Measurements from ENCODE around the gene SORT1.

SORT1 gene

DNA sequence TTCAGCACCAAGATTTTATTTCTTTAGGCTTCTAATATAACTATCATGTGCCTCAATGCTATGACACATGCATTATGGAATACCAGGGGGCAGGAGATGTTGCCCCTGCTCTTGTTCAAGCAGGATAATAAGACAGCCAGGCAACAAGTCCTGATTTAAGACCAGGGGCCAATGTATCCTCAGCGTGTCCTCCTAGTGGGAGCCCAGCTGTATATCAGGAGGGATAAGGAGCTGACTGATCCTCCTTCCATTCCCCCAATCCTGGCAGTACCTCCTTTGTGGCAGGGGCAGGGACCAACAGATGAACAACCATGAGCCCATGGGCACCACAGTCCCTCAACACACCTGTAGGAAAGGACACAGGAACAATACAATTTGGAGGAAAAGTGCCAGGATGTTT, 29.3 kb downstream of the SORT1 start:
- Histone ChIP-seq H3K4me3 (ENCODE audit: insufficient read depth, low read length, poor library complexity, severe bottlenecking) (no peak overlapping the region), H3F3A (ENCODE audit: insufficient read depth) (no peaks in the 10 kb centered on the region), H3K9me3 (ENCODE audit: insufficient read depth, low read length) (no peaks in the 10 kb centered on the region), H3K36me3 (ENCODE audit: low read length) (no peaks in the 10 kb centered on the region), H3K4me2 (ENCODE audit: low read depth, low read length, poor library complexity, severe bottlenecking) (no peak overlapping the region), H3K9me2 (replicated peaks; ENCODE audit: insufficient read depth, low read length) (no peaks in the 10 kb centered on the region), H3K79me2 (ENCODE audit: insufficient read depth, low read length) (no peaks in the 10 kb centered on the region), H4K20me1 (ENCODE audit: low read depth, low read length) (no peaks in the 10 kb centered on the region), H3K27ac (ENCODE audit: low read depth, low read length) (no peak overlapping the region), H3K9ac (ENCODE audit: low read length) (no peak overlapping the region), H3K27me3 (ENCODE audit: low read length) (no peaks in the 10 kb centered on the region), H2AFZ (ENCODE audit: low read depth, low read length, severe bottlenecking) (no peak overlapping the region)
- TF ChIP-seq EZH2phosphoT487 (conservative IDR thresholded peaks at IDR 0.05; ENCODE audit: low read length) = no peak
- TF ChIP-seq, protein P1, sequence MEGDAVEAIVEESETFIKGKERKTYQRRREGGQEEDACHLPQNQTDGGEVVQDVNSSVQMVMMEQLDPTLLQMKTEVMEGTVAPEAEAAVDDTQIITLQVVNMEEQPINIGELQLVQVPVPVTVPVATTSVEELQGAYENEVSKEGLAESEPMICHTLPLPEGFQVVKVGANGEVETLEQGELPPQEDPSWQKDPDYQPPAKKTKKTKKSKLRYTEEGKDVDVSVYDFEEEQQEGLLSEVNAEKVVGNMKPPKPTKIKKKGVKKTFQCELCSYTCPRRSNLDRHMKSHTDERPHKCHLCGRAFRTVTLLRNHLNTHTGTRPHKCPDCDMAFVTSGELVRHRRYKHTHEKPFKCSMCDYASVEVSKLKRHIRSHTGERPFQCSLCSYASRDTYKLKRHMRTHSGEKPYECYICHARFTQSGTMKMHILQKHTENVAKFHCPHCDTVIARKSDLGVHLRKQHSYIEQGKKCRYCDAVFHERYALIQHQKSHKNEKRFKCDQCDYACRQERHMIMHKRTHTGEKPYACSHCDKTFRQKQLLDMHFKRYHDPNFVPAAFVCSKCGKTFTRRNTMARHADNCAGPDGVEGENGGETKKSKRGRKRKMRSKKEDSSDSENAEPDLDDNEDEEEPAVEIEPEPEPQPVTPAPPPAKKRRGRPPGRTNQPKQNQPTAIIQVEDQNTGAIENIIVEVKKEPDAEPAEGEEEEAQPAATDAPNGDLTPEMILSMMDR (IDR thresholded peaks at IDR 0.05; ENCODE audit: insufficient read depth, low read length, poor library complexity, severe bottlenecking) = no peak

GRCh38 chr1:109367626-109368025, 30.1 kb downstream of the SORT1 start:
- no peak overlapping the region for H3K9ac ChIP-seq (ENCODE audit: low read length)
- H3K9me3 ChIP-seq (ENCODE audit: insufficient read depth, low read length) = no peaks in the 10 kb centered on the region
- H3K27me3 ChIP-seq (ENCODE audit: low read length) = no peaks in the 10 kb centered on the region
- H3F3A ChIP-seq (ENCODE audit: insufficient read depth) = no peaks in the 10 kb centered on the region
- no peak overlapping the region for H3K4me2 ChIP-seq (ENCODE audit: low read depth, low read length, poor library complexity, severe bottlenecking)
- H3K79me2 ChIP-seq (ENCODE audit: insufficient read depth, low read length) = no peaks in the 10 kb centered on the region
- no peak overlapping the region for H2AFZ ChIP-seq (ENCODE audit: low read depth, low read length, severe bottlenecking)
- H3K36me3 ChIP-seq (ENCODE audit: low read length) = no peaks in the 10 kb centered on the region
- H4K20me1 ChIP-seq (ENCODE audit: low read depth, low read length) = no peaks in the 10 kb centered on the region
- H3K27ac ChIP-seq (ENCODE audit: low read depth, low read length) = no peak overlapping the region
- no peak overlapping the region for H3K4me3 ChIP-seq (ENCODE audit: insufficient read depth, low read length, poor library complexity, severe bottlenecking)
- TF ChIP-seq EZH2phosphoT487 (conservative IDR thresholded peaks at IDR 0.05; ENCODE audit: low read length) = no peak
- TF ChIP-seq, protein P1 (IDR thresholded peaks at IDR 0.05; ENCODE audit: insufficient read depth, low read length, poor library complexity, severe bottlenecking) = no peak
- no peaks in the 10 kb centered on the region for H3K9me2 ChIP-seq (replicated peaks; ENCODE audit: insufficient read depth, low read length)

DNA sequence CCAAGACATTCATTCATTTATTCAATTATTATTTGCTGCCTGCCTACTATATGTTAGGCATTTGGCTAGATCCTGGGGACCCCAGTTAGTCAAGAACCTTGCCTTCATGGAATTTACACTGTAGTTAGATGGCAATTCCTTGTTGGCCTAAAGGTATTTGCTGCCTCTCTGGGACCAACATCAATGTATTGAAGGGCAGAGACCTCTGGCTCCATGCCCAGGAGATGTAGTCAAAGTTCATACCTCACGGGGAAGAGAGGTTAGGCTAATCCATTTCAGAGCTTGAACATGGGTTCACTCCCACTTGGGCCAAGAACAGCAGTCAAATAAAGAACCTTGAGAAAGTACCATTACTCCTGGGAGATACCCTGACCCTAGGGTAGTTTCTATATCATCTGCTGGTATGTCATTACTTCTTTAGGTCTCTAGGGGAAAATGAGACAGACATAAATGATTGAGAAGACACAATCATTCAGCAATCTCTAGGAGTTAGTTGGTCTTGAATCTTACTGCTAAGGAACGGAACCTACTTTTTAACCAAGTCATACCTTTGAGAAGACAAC, 32.0 kb downstream of the SORT1 start:
- H3K9me2 ChIP-seq (replicated peaks; ENCODE audit: insufficient read depth, low read length) = no peaks in the 10 kb centered on the region
- TF ChIP-seq EZH2phosphoT487 (conservative IDR thresholded peaks at IDR 0.05; ENCODE audit: low read length) = no peak
- TF ChIP-seq, protein P1 (IDR thresholded peaks at IDR 0.05; ENCODE audit: insufficient read depth, low read length, poor library complexity, severe bottlenecking) = no peak
- H3K9me3 ChIP-seq (ENCODE audit: insufficient read depth, low read length) = no peaks in the 10 kb centered on the region
- H3K4me3 ChIP-seq (ENCODE audit: insufficient read depth, low read length, poor library complexity, severe bottlenecking) = no peak overlapping the region
- H3K36me3 ChIP-seq (ENCODE audit: low read length) = no peaks in the 10 kb centered on the region
- H4K20me1 ChIP-seq (ENCODE audit: low read depth, low read length) = no peaks in the 10 kb centered on the region
- H3K9ac ChIP-seq (ENCODE audit: low read length) = no peak overlapping the region
- no peaks in the 10 kb centered on the region for H3K79me2 ChIP-seq (ENCODE audit: insufficient read depth, low read length)
- H2AFZ ChIP-seq (ENCODE audit: low read depth, low read length, severe bottlenecking) = no peak overlapping the region
- H3F3A ChIP-seq (ENCODE audit: insufficient read depth) = no peaks in the 10 kb centered on the region
- H3K4me2 ChIP-seq (ENCODE audit: low read depth, low read length, poor library complexity, severe bottlenecking) = no peak overlapping the region
- H3K27me3 ChIP-seq (ENCODE audit: low read length) = no peaks in the 10 kb centered on the region
- no peak overlapping the region for H3K27ac ChIP-seq (ENCODE audit: low read depth, low read length)

Data from SU-DHL-6 (cell line).